HUES6 (cell line): ENCODE measurements around the gene PABPC1L.

Source experiments
- H3K27ac ChIP-seq: 2 replicates; pipeline ENCODE4 v1.7.0; 2013; ENCODE audit warnings: low read depth, mild to moderate bottlenecking, low read length, inconsistent platforms
- H3K27me3 ChIP-seq: 2 replicates; pipeline ENCODE4 v1.6.1; 2013; ENCODE audit warnings: low read length; ENCODE audit not compliant: control insufficient read depth, insufficient read depth
- H3K36me3 ChIP-seq: 2 replicates; pipeline ENCODE4 v1.6.1; 2013; ENCODE audit warnings: low read length; ENCODE audit not compliant: control insufficient read depth, insufficient read depth
- H3K4me1 ChIP-seq: 2 replicates; pipeline ENCODE4 v1.6.1; 2013; ENCODE audit warnings: low read length; ENCODE audit not compliant: control insufficient read depth, insufficient read depth
- H3K4me3 ChIP-seq: 2 replicates; pipeline ENCODE4 v1.5.1; 2013; ENCODE audit warnings: low read depth, low read length
- H3K9ac ChIP-seq: one replicate; pipeline ENCODE4 v1.6.1; 2013; ENCODE audit warnings: mild to moderate bottlenecking, low read length
- H3K9me3 ChIP-seq: 2 replicates; pipeline ENCODE4 v1.6.1; 2013; ENCODE audit warnings: low read depth, low read length; ENCODE audit not compliant: control insufficient read depth, insufficient read depth

Gene PABPC1L

DNA sequence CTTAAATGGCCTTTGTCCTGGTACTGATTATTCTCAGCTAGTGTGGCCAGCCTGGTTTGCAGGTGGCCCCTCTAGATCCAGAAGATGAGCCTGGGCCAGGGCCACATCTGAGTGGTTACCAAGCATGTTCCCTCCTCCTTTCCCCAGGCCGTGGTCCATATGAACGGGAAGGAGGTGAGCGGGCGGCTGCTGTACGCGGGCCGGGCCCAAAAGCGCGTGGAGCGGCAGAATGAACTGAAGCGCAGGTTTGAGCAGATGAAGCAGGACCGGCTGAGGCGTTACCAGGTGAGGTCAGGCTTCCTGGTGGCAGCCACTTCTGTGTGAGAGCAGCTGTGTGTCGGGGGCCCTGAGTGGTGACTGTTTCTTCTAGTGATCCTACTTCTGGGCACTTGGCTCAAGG is 11.6 kb downstream of the PABPC1L start:
- H3K9me3 ChIP-seq = no peaks in the 10 kb centered on the region
- no peaks in the 10 kb centered on the region for H3K27me3 ChIP-seq
- no peak overlapping the region for H3K4me3 ChIP-seq
- H3K4me1 ChIP-seq = no peaks in the 10 kb centered on the region
- H3K9ac ChIP-seq = no peak overlapping the region
- H3K36me3 ChIP-seq = peaks cover 74% of the 10 kb centered on the region
- no peak overlapping the region for H3K27ac ChIP-seq

DNA sequence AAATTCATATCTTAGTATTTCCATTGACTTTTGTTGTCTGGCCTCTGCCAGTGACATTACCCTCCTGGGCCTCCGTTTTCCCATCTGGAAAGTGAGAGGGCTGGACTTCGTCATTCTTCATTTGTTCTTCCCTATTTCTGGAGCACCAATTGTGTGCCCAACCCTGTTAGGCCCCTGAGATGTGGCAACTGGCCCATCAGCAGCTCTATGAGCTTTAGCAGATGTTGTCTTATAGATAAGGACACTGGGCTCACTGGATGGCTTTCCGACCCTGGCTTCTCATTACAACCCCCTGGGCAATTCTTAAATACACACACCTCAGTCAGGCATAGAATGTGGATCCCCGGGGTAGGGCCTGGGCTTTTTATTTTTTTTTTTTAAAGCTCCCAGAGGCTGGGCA is 14.7 kb downstream of the PABPC1L start:
- Histone ChIP-seq H3K36me3 (peaks cover 46% of the 10 kb centered on the region), H3K27me3 (no peaks in the 10 kb centered on the region), H3K4me3 (no peak overlapping the region), H3K4me1 (no peaks in the 10 kb centered on the region), H3K9me3 (no peaks in the 10 kb centered on the region), H3K9ac (no peak overlapping the region), H3K27ac (no peak overlapping the region)

DNA sequence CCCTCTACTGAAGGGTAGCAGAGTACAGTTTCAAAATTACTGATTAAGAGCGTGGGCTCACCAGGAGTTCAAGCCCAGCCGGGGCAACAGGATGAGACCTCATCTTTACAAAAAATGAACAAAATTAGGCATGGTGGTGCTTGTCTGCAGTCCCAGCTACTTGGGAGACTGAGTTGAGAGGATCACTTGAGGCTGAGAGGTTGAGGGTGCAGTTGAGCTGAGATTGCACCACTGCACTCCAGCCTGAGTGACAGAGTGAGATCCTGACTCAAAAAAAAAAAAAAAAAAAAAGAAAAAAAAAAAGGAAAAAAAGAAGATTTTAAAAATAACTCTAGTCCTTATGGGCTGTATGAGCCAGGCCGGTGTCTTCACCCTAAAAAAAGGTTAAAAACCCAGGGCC is 18.7 kb downstream of the PABPC1L start:
- Histone ChIP-seq H3K27me3 (no peaks in the 10 kb centered on the region), H3K4me3 (no peak overlapping the region), H3K9me3 (no peaks in the 10 kb centered on the region), H3K27ac (no peak overlapping the region), H3K4me1 (no peaks in the 10 kb centered on the region), H3K36me3 (peaks cover 53% of the 10 kb centered on the region), H3K9ac (no peak overlapping the region)

DNA sequence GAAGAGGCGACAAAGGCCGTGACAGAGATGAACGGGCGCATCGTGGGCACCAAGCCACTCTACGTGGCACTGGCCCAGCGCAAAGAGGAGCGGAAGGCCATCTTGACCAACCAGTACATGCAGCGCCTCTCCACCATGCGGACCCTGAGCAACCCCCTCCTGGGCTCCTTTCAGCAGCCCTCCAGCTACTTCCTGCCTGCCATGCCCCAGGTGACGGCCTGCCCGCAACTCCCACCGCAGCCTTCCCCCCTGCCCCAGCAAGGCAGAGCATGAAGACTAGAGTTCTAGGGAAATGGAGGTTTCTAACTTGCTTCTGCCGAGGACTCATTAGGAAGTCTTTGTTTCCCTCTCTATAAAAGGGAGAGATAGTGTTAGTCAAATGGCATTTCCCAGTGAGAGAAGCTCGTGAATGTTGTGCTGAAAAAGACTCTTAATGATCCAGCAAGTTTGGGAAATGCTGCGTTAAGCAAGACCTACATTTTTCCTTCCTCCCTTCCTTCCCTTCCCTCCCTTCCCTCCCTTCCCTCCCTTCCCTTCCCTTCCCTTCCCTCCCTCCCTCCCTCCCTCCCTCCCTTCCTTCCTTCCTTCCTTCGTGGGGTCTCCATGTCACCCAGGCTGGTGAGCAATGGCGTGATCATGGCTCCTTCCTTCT is 20.8 kb downstream of the PABPC1L start:
- Histone ChIP-seq H3K9ac (no peak overlapping the region), H3K9me3 (no peaks in the 10 kb centered on the region), H3K36me3 (peaks cover 54% of the 10 kb centered on the region), H3K4me1 (no peaks in the 10 kb centered on the region), H3K4me3 (no peak overlapping the region), H3K27me3 (no peaks in the 10 kb centered on the region), H3K27ac (no peak overlapping the region)

DNA sequence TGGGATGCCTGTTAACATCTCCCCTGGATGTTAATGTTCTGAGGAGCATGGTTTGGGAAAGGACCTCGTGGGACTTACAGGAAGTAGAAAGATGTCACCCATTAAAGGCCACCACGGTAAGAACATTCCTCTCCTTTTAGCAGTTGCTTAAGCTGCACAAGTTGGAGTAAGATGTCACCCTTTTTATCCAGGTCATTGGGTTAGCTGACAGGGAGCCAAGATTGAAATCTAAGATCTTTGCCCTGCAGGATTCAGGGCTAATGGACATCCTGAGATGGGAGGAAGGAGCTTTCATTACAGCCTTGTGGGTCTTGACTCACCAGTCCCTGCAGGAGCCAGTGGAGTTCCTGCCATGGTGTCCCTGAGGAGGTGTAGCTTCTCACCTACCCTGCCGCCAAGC is 22.1 kb downstream of the PABPC1L start:
- no peak overlapping the region for H3K27ac ChIP-seq
- H3K4me3 ChIP-seq = no peak overlapping the region
- H3K27me3 ChIP-seq = no peaks in the 10 kb centered on the region
- H3K9ac ChIP-seq = no peak overlapping the region
- H3K36me3 ChIP-seq = peaks cover 63% of the 10 kb centered on the region
- H3K4me1 ChIP-seq = no peaks in the 10 kb centered on the region
- H3K9me3 ChIP-seq = no peaks in the 10 kb centered on the region

DNA sequence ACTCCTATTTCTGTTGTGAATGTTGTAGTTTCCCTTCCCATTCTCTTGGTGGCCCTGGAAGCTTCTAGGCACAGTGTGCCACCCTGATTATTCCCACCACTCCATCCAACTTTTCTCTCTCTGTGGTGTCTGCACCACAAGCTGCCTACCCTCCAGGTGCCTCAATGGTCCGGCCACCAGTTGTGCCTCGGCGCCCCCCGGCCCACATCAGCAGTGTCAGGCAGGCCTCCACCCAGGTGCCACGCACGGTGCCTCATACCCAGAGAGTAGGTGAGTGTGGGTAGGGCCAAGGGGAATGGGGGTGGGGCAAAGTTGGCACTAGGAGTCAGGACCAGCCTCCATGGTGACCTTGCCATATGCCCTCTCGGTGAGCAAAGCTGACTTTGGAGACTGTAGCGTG is 23.1 kb downstream of the PABPC1L start:
- Histone ChIP-seq H3K27ac (no peak overlapping the region), H3K36me3 (peaks cover 70% of the 10 kb centered on the region), H3K4me3 (no peak overlapping the region), H3K4me1 (no peaks in the 10 kb centered on the region), H3K9ac (no peak overlapping the region), H3K9me3 (no peaks in the 10 kb centered on the region), H3K27me3 (no peaks in the 10 kb centered on the region)

DNA sequence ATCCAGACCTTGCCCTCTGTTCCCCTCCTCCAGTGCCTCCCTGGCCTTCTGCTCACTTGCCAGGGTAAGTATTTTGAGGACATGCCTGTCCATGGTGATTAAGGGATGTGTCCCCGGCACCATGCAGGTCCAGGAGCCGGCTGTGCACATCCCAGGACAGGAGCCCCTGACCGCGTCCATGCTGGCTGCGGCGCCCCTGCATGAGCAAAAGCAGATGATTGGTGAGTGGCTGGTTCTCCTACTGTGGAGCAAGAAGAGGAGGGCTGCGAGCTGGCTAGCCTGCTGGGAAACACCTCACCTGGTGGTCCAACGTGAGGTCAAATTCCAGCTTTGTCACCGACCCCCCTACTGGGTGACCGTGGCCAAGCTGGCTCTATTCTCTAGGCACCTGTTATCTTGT is 26.6 kb downstream of the PABPC1L start:
- H3K4me1 ChIP-seq = no peaks in the 10 kb centered on the region
- H3K27ac ChIP-seq = no peak overlapping the region
- no peaks in the 10 kb centered on the region for H3K27me3 ChIP-seq
- no peaks in the 10 kb centered on the region for H3K9me3 ChIP-seq
- H3K36me3 ChIP-seq = peaks cover 87% of the 10 kb centered on the region
- H3K9ac ChIP-seq = no peak overlapping the region
- H3K4me3 ChIP-seq = no peak overlapping the region

DNA sequence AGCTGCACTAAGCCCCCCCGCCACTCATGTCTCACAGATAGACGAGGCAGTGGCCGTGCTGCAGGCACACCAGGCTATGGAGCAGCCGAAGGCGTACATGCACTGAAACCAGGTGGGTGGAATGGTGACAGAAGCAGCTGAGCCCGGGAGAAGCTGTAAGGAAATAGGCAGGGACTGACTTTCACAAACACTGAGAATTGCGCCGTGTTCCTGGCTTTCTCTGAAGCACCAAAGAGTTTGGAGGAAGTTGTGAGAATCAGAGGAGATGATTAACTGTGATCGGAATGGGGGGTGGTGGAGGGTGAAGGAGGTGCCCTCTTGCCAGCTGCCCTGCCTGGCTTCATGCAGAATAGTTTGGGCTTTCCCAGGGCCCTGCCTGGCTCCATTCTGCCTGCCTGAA is 28.8 kb downstream of the PABPC1L start:
- H3K36me3 ChIP-seq = peaks cover 90% of the 10 kb centered on the region

DNA sequence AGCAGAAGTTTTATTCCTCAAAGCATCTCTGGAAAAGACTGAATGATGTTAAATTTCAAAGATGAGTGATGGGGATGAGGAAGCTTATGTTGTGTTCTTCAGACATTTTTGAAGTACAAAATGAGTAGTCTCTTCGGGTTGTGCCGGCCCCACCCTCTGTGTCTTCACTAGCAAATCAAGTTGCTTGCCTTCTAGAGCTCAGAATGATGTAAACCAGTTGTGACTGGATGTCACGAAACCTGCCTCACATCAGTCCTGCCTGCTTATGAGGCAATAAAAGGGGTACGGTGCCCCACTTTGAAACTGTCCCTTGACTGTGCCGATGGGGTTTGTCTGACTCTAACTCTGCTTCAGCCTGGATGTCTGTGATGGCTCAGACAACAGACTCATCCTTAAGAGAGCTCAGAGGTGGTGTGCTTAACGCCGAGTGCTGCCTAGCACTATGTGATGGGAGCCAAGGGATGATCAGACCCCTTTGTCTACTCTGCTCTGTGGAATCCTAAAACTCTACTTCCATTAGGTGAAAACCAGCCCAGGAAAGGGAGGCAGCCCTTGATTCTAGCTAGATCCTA is 31.3 kb downstream of the PABPC1L start:
- Histone ChIP-seq H3K9ac (no peak overlapping the region), H3K27me3 (no peaks in the 10 kb centered on the region), H3K9me3 (no peaks in the 10 kb centered on the region), H3K36me3 (peaks cover 89% of the 10 kb centered on the region), H3K4me1 (no peaks in the 10 kb centered on the region), H3K4me3 (no peak overlapping the region), H3K27ac (no peak overlapping the region)

More for the DNA sequence above, 28.8 kb downstream of the PABPC1L start:
- H3K4me3 ChIP-seq = no peak overlapping the region
- H3K4me1 ChIP-seq = no peaks in the 10 kb centered on the region
- H3K9ac ChIP-seq = no peak overlapping the region
- H3K27me3 ChIP-seq = no peaks in the 10 kb centered on the region
- no peaks in the 10 kb centered on the region for H3K9me3 ChIP-seq
- no peak overlapping the region for H3K27ac ChIP-seq

DNA sequence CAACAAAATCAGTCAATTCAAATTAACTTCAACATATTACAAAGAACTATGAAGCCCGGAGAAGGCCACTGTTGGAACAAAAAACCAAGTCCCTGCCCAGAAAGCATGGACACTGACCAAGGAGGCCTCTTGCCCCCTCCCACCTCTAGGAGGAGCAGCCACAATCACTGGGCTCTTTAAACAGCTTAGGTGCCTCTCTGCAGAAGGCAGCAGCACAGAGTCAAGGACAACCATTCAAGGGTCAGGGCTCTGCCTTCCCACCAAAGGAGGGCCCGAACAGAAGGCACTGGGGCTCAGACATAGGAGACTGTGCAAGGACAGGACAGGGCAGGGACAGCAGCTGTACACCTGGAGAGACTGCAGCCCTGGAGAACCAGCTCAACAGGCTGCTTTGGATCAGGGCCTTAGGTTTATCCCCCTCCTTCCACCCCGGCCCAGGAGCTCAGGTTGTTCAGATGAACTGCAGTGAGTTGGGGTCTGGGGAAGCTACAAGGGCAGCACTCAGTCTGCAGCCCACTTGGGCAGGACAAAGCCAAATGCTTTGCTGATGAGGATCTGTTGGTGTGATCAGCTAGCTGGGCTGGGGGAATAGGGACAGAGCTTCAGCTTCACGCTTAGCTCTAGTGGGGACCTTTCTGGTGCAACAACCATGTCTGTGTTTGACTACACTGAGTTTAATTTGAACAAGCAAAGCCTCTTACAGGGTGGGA is 32.6 kb downstream of the PABPC1L start:
- no peaks in the 10 kb centered on the region for H3K4me1 ChIP-seq

DNA sequence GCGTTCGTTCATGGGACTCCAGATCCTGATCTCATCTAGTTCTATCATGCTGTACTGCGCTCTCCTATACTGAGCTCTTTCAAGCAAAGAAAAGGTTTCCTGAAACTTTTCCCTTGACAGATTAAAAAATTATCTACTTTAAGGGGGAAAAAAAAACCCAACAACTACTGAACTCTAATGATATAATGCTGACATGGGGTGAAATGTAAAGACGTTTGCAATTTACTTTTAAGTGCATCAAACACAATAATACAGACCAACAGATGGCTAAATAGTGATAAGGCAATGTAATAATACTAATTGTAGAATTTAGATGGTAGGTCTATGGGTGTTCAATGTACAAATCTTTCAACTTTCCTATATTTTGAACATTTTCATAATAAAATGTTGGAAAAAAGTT is 34.0 kb downstream of the PABPC1L start:
- no peak overlapping the region for H3K4me3 ChIP-seq
- no peak overlapping the region for H3K27ac ChIP-seq
- no peaks in the 10 kb centered on the region for H3K4me1 ChIP-seq
- no peak overlapping the region for H3K9ac ChIP-seq
- no peaks in the 10 kb centered on the region for H3K9me3 ChIP-seq
- H3K27me3 ChIP-seq = no peaks in the 10 kb centered on the region
- H3K36me3 ChIP-seq = peaks cover 90% of the 10 kb centered on the region

More for the DNA sequence above, 32.6 kb downstream of the PABPC1L start:
- Histone ChIP-seq H3K27me3 (no peaks in the 10 kb centered on the region), H3K27ac (no peak overlapping the region), H3K36me3 (peaks cover 90% of the 10 kb centered on the region), H3K9ac (no peak overlapping the region), H3K4me3 (no peak overlapping the region), H3K9me3 (no peaks in the 10 kb centered on the region)
